HG03378 (cell line): Measurements from ENCODE around the gene CAVIN4.

ENCODE experiments used
- ATAC-seq: cut with Tn5 transposase; IDR thresholded peaks from one replicate; pipeline ENCODE4 v1.9.1; 2021; ENCODE audit warnings: mild to moderate bottlenecking, moderate library complexity; ENCODE audit not compliant: unreplicated experiment

CAVIN4 gene

DNA sequence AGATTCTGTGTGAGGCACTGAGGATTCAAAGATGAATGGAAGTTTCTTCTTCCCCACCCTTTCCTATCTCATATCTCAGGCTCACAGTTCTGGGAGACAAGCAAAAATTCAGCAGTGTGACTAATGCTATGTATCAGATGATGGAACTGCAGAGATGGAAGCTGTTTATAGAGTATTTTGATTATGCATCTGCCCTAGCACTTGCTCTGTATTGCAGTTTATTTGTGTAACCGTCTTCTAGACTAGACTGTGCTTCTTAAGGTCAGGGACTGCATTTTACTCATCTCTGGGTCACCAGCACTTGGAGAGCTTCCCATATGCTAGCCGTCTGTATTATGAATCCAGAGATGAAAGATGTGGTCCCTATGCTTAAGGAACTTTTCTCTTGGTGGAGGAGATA is 12.6 kb downstream of the CAVIN4 start:
- no peak for ATAC-seq

DNA sequence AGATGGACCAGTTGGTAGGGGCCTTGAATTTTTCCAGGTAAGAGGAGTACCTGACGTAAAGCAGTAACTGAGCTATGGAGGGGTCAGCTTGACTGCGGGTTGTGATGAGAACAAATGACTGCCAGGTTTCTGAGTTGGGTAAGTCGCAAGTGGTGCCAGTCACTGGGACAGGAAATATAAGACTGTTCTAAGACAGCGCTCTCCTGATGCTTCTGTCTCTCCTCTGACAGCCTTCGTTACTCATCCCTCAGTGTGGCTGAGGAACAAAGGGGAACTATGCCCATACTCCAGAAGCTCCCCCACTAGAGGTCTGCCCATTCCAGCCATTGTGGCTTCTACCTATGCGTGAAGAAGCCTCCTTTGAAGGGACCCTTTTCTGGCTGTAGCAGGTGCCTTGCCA is 13.3 kb downstream of the CAVIN4 start:
- no peak for ATAC-seq

DNA sequence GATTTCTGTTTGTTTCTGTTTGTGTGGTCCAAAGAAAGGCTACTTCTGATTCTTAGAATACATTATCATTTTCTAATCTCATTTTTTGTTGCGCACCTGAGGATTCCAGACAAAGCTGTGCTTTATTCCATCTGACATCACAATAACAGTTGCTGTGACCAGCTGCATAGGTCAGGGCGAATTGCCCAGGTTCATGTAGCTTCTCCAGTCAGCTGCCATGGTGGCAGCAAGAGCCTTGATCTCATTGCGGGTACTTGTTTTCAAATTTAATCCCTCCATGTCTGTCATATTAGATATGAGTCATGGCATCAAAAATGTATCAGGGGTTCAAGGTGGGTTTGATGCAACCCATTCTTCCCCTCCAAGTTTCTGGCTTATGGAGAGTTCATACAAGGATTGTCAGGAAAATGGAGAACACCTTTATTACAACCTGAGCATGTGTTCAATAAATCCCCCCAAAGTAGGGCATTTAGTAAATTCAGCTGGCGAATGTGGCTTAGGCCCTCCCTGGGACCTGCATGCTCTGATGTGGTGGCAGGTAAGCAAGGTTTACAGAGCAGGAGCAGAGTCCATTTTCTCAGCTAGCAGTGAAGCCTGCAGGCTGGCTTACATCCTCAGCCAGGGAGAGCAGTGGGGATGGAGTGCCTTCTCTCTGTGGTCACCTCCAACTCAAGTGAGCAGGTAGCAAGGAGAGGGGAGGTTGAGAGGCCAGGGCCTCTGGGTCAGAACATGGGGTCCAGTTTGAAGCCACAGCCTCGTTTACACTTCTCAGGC is 13.9 kb downstream of the CAVIN4 start:
- ATAC-seq: no peak

DNA sequence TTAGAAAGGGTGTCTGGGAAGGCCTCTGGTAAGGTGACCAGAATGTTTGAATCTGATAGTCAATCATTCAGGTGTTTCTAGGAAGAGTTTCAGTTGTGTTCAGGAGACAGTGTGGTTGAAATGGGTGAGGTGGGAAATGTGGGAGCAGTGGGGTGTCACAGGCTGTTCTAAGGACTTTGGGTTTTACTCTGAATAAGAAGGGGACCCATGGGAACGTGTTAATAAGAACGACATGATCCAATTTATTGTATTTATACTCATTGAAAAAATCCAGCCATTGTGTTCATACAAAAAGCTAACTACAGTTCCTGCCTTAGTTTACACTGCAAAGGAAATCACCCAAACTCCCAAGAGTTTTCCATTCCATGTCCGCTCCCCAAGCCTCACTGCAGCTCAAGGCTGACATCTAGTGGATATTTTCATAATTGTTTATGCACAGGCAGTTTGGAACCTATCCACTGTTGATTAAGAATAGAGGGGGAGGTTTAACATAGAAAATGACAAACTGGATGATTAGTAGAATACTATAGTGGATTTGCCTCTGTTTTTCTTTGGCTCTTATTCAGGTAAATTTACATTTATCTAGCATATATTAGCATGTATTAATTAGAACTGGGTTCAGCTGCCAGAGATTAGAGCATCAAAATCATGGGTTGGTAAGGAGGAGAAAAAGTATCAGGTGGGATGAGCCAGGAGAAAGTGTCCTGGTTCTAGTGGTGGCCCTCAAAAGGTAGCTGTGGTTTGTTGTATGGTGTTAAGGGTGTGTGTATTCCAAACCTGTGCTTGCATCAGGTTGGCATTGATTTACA is 17.7 kb downstream of the CAVIN4 start:
- peak; percentile 49 for ATAC-seq

DNA sequence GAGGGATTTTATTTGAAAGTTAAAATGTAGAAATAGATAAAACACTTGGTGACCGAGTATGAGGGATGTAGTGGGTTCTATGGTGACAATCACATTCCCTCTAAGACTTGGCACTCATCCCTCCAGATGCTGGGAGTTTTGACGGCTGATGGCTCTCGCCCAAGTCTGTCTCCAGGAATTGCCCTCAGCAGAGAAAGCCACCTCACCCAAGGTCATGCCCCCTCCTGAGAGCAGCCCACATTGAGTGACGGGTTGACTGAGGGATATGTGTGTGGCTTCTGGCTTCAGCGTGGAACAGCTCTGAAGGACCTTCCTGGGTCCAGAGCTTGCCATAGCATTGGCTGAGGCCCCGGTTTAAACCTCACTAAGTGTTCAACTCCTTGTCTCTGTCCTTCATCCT is 19.4 kb downstream of the CAVIN4 start:
- ATAC-seq: no peak

DNA sequence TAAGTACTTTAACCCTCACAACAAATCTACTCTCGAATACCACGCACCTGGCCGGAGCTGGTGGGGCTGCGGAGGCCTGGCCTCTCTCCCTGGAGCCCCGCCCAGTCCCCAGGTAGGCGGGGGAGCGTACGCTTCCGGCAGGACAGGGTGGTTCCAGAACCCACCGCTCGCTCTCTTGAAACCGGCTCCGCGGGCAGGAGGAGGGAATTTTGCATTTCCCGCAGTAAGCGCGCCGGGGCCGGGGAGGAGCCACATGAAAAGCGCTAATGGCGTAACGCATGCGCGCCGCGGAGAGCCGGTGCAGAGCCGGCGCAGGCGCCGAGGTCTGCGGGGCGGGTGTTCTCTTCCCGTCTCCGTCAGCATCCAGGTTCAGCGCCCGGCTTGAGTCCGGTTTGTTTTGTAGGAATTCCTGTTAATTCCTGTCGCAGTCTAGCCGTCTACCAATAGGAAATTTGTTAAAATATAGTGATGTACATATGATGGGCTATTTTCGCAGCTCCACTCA is 20.8 kb downstream of the CAVIN4 start:
- ATAC-seq: peak; percentile 71

DNA sequence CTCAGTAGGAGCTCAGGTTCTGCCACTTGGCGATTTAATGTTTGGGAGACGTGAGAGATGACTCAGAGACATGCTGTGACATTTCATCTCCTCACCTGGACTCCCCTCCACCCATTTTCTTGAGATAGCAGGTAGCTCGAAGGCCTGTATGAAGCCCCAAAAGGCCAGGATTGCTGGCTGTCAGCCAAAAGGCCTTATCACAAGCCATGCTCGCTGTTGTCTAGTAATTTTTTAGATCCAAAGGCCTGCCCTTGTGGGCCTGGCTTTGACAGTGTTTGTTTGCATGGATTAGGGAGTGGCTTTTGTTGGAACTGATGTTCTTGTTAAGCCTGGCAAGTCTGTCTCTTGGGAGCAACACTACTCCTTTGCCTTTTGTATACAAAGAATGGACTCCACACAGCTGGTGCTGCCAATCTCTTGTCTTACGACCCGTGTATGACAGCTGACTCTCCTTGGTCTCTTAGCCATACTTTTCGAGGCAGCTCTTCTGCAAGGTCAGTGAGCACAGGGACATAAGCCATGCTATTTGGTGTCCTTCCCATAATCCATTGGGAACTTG is 22.7 kb downstream of the CAVIN4 start:
- ATAC-seq: no peak

DNA sequence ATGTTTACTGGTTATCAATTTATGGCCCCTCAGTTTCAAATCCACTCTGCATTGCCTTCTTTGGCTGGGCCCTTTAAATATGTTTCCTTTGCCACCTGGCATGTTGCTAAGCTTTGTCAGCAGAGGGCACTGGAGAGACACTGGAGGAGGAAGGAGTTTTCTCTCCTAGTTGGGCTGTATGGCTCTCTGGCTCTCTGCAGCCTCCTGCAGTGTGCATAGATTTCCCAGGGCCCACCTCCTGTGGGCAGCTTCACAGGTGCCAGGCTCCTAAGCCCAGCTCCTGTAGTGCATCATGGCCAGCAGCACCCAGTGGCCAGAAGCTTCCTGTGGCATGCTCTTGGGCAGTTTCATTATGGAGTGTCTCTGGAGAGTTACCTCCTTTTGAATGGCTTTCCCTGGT is 23.3 kb downstream of the CAVIN4 start:
- ATAC-seq: peak; percentile 66

DNA sequence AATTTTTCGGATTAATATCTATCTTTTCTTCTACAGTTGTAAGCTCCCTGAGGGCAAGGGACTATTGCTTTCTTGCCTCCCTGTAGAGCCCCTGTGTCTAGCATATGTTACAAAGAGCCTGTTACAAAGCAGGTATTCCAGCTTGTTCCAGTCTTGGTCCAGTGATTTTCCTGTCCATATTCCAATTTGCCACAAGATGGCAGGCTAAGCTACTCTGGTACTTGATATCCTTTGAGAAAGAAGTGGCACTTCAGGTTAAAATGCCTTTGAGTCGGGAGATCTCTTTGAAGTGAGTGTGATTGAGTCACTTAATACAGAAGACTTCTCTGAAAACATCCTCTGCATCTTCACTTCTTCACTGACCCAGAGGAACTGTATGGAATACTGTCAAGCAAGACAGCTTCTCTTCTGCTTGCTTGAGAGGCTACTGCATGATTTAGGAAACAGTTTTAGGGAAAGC is 24.5 kb downstream of the CAVIN4 start:
- no peak for ATAC-seq

DNA sequence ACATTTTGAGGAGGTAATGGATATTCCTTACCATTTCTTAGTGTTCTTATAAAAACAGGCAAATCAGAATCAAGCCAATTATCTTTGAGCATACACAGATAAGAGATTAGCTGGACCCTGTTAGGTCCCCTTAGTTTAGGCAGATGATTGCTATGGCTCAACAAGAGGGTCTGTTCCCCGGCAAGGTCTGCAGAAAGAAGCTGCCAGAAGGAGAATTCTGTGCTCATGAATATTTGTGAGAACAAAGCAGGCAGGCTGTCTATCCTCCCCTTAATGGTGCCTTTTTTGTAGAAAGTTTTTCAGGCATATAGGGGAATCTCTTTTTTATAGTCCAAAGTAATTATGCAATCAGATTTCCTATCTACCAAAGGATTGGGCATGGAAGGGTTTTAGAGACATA is 27.5 kb downstream of the CAVIN4 start:
- no peak for ATAC-seq

DNA sequence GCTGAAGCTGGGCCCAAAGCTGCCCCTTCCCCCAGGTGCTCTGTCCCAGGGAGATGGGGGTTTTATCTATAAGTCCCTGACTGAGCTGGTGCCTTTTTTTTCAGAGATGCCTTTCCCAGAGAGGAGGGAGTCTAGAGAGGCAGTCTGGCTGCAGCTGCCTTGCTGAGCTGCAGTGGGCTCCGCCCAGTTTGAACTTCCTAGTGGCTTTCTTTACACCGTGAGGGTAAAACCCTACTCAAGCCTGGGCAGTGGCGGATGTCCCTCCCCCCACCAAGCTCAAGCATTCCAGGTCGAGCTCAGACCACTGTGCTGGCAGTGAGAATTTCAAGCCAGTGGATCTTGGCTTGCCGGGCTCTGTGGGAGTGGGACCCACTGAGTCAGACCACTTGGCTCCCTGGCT is 41.3 kb downstream of the CAVIN4 start:
- ATAC-seq: no peak

DNA sequence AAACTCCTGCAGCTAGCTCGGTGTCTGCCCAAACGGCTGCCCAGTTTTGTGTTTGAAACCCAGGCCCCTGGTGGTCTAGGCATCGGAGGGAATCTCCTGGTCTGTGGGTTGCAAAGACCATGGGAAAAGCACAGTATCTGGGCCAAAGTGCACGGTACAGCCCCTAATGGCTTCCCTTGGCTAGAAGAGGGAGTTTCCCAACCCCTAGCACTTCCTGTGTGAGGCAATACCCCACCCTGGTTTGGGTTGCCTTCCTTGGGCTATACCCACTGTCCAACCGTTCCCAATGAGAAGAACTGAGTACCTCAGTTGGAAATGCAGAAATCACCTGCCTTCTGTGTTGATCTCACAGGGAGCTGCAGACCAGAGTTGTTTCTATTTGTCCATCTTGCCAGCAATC is 41.8 kb downstream of the CAVIN4 start:
- no peak for ATAC-seq

DNA sequence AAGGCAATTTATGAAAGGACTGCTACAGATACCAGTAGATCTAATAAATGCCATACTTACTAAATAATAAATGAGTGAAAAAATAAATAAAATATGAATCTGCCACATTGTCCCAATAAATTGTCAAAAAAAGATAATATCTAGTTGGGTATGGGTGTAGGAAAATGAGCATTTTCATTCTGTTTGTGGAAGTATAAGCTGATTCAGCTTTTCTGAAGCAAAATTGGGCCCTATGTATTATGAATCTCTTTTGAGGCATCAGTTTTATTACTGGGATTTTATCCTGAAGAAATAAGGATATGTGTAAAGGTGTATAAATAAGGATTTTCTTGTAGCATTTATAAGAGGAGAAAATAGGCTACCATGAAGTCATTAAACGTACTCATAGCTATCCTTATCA is 46.1 kb downstream of the CAVIN4 start:
- ATAC-seq: no peak

DNA sequence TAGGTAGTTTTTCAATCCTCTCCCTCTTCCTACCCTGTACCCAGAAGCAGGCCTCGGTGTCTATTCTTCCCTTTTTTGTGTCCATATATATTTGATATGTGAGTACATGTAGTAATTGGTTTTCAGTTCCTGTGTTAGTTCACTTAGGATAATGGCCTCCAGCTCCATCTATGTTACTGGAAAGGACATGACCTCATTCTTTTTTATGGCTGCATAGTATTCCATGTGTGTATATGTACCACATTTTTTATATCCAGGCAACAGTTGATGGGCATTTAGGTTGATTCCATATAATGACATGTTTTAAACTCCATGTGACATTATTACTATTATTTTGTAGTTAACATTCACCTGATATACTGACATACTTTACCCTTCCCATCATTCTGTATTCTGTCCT is 49.1 kb downstream of the CAVIN4 start:
- ATAC-seq: no peak

DNA sequence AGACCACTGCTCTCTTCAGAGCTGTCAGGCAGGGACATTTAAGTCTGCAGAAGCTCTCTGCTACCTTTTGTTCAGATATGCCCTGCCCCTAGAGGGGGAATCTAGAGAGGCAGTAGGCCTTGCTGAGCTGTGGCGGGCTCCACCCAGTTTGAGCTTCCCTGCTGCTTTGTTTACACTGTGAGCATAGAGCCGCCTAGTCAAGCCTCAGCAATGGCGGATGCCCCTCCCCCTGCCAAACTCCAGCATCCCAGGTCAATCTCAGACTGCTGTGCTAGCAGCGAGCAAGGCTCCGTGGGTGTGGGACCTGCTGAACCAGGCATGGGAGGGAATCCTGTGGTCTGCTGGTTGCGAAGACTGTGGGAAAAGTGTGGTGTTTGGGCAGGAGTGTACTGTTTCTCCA is 59.9 kb downstream of the CAVIN4 start:
- ATAC-seq: no peak
